LNCAP (cell line): Measurements from ENCODE around the gene FRMD4A.

Source experiments
- CTCF ChIP-seq: fragments of 450-650 bp; IDR thresholded peaks from 2 replicates; pipeline ENCODE4 v1.5.1; 2017; ENCODE audit warnings: mild to moderate bottlenecking

The FRMD4A gene

GRCh38 chr10:13673156-13673555 lies 657.6 kb downstream of the FRMD4A start:
- no peak for TF ChIP-seq CTCF

GRCh38 chr10:13672548-13672947 lies 658.2 kb downstream of the FRMD4A start:
- TF ChIP-seq CTCF, result no peak

- TF ChIP-seq CTCF, result no peak
Observed at GRCh38 chr10:13671904-13672303, 658.8 kb downstream of the FRMD4A start.

- no peak for TF ChIP-seq CTCF
Observed at GRCh38 chr10:13670311-13670710, 660.4 kb downstream of the FRMD4A start.

GRCh38 chr10:13669901-13670300 lies 660.8 kb downstream of the FRMD4A start:
- no peak for TF ChIP-seq CTCF

GRCh38 chr10:13669182-13669855 lies 661.4 kb downstream of the FRMD4A start:
- TF ChIP-seq CTCF, result no peak

GRCh38 chr10:13668126-13668525 lies 662.6 kb downstream of the FRMD4A start:
- TF ChIP-seq CTCF, result no peak
